Measurements from ENCODE around the gene CD160.
"Not testable (repeated sequence)": the region's sequence is repeated elsewhere in the genome, so short reads cannot be mapped to it uniquely, and the experiment has no call there.

CD160 gene

DNA sequence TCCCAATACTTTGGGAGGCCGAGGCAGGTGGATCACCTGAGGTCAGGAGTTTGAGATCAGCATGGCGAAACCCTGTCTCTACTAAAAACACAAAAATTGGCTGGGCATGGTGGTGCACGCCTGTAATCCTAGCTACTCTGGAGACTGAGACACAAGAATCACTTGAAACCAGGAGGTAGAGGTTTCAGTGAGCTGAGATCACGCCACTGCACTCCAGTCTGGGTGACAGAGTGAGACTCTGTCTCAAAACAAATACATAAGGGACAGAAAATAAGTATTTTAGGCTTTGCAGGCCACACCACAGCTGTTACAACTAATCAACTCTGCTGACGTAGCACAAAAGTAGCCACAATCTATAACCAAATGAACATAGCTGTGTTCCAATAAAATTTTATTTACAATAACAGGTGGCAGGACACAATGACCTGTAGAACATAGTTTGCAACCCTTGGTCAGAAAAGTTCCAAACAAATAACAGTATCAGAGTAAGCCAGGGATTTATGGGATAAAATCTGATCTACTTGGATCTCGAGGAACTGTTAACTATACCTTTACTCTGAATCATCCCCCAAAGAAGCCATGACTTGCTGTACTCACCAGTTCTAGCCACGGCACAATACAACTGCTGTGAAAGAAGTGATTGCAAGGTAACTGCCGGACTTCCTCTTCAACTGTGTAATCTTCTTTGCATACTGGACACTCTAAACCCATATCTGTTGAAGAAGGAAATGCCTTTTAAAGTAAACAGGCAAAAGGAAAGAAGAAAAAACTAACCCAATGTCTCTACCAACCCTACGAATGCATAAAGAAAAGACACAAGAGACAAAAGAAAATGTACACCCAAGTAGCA, 28.3 kb downstream of the CD160 start:
- Histone ChIP-seq H3K27ac (no peak overlapping the region), H3K4me3 (no peak overlapping the region)
- no peak for DNase-seq (ENCODE audit: low spot score)
- TF ChIP-seq, protein P1, sequence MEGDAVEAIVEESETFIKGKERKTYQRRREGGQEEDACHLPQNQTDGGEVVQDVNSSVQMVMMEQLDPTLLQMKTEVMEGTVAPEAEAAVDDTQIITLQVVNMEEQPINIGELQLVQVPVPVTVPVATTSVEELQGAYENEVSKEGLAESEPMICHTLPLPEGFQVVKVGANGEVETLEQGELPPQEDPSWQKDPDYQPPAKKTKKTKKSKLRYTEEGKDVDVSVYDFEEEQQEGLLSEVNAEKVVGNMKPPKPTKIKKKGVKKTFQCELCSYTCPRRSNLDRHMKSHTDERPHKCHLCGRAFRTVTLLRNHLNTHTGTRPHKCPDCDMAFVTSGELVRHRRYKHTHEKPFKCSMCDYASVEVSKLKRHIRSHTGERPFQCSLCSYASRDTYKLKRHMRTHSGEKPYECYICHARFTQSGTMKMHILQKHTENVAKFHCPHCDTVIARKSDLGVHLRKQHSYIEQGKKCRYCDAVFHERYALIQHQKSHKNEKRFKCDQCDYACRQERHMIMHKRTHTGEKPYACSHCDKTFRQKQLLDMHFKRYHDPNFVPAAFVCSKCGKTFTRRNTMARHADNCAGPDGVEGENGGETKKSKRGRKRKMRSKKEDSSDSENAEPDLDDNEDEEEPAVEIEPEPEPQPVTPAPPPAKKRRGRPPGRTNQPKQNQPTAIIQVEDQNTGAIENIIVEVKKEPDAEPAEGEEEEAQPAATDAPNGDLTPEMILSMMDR (IDR thresholded peaks at IDR 0.05) = no peak

DNA sequence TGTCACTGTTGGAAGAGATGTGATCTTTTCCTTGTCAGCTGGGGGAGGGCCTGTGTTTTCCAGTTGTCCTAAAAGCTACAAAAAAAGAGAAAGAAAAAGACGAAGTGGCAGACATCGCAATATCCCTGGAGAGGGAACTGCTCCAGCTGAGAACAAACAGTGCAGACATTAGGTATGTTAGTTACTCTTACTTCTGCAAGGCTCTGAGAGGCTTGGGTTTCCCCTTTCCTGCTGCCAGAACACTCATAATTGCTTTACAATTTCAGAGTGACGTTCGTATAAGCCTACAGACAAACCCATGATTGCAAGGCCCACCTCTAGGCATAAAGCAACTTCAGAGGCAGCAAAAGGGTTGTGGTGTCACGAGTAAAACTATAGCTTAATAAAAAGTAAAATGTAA, 31.1 kb downstream of the CD160 start:
- H3K27ac ChIP-seq = no peak overlapping the region
- H3K4me3 ChIP-seq = no peak overlapping the region
- DNase-seq (ENCODE audit: low spot score) = no peak
- TF ChIP-seq, protein P1 (IDR thresholded peaks at IDR 0.05) = no peak

DNA sequence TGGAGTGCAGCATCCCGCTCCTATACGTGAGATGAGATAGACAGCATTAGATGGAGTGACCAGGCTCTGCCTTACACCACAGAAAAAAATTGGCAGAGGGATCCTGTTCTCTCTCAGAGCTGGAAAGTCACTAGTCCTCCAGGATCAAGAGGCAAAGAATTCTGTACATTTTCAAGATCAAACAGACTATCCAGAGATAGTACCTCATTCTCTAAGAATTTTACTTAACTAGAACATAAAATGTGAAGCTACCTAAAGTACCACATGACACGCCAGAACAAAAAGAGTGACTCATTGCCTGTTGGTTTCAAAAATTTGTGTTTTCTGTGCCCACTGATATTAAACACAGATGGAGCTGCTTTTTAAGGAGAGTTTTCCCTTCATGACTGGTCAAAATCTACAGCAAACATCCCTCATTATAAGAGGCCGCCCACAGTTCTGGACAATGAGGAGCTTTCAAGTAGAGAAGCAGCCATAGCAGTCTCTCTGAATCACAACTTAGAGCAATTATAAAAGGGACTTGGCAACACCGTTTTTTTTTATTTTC, 32.3 kb downstream of the CD160 start:
- TF ChIP-seq, protein P1 (IDR thresholded peaks at IDR 0.05) = no peak
- peak overlapping the region in 1 of 2 donors; percentile 39 for H3K27ac ChIP-seq
- H3K4me3 ChIP-seq = no peak overlapping the region
- no peak for DNase-seq (ENCODE audit: low spot score)

DNA sequence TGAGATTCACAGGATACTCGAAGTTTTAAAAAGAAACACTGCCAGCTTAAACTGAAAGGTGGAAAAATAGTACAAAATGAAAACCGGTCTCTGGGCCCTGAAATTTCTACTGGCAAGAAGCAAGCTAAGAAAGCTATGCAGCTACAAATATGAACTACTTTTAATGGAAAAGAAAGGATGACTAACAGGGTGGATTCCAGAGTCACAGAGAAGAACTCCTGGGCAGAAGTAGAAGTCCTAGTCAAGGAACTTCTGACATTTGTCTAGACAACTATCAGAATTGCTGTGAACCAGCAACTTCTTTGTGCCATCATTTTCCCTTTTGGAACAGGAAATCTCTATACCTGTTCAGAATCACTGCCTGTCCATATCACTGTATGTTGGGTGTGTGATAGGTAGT, 38.1 kb downstream of the CD160 start:
- no peak for DNase-seq (ENCODE audit: low spot score)
- Histone ChIP-seq H3K27ac (no peak overlapping the region), H3K4me3 (no peak overlapping the region)
- TF ChIP-seq, protein P1 (IDR thresholded peaks at IDR 0.05) = no peak

DNA sequence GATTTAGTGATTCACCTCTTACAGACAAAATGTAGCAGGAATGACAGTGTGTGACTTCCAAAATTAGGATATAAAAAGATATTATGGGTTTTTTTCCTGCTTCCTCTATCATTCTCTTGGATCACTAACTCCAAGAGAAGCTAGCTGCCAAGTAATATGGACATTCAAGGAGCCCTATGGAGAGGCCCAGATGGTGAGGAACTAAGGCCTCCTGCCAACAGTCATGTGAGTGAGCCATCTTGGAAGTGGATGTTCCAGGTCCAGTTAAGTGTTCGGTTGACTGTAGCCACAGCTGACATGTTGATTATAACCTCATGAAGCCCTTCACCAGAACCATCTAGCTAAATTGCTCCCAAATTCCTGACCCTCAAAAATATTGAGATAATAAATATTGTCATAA, 38.8 kb downstream of the CD160 start:
- TF ChIP-seq, protein P1 (IDR thresholded peaks at IDR 0.05) = no peak
- Histone ChIP-seq H3K27ac (no peak overlapping the region), H3K4me3 (no peak overlapping the region)
- no peak for DNase-seq (ENCODE audit: low spot score)

DNA sequence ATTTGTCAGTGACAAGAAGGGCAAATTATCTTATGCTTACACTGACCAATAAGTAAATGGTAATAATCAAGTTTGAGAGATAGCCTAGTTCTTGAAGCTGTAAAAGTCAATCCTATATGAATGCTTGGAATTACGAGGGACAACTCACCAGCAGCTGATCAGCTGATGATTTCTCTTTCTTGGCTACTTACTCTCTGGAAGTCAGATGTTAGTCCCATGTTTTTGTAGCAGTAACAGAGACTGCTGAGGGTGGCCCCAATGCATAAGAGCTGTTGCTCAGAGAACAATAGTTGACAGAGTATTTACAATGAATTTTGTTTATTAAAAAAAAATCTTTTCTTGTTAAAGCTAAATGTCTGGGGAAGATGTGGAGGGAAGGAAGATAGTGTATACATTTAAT, 39.3 kb downstream of the CD160 start:
- Histone ChIP-seq H3K27ac (no peak overlapping the region), H3K4me3 (no peak overlapping the region)
- TF ChIP-seq, protein P1 (IDR thresholded peaks at IDR 0.05) = no peak
- DNase-seq (ENCODE audit: low spot score) = no peak

DNA sequence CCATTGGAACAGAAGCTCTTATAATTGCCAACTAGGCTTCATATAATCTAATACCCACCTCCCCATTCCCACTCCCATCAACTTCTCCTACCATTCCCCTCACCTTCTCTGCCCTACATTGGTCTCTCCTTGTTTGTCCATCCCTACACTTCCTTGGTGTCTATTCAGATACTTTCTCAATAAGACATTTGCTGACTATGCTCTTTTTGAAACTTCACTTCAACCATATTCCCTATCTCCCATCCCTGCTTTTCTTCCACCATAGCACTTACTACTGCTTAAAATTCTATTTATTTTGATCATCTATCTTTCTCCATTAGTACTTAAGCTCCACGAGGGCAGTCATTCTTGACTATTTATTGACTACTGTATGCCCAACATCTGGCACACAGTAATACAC, 40.4 kb downstream of the CD160 start:
- H3K4me3 ChIP-seq = no peak overlapping the region
- no peak for DNase-seq (ENCODE audit: low spot score)
- TF ChIP-seq, protein P1 (IDR thresholded peaks at IDR 0.05) = no peak
- H3K27ac ChIP-seq = no peak overlapping the region

DNA sequence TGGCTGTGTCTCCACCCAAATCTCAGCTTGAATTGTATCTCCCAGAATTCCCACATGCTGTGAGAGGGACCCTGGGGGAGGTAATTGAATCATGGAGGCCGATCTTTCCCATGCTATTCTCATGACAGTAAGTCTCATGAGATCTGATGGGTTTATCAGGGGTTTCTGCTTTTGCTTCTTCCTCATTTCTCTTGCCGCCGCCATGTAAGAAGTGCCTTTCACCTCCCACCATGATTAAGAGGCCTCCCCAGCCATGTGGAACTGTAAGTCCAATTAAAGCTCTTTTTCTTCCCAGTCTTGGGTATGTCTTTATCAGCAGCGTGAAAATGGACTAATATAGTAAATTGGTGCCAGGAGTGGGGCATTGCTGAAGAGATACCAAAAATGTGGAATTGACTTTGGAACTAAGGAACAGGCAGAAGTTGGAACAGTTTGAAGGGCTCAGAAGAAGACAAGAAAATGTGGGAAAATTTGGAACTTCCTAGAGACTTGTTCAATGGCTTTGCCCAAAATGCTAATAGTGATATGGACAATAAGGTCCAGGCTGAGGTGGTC, 41.2 kb downstream of the CD160 start:
- not testable (repeated sequence) for H3K4me3 ChIP-seq; H3K27ac ChIP-seq; DNase-seq (ENCODE audit: low spot score)

DNA sequence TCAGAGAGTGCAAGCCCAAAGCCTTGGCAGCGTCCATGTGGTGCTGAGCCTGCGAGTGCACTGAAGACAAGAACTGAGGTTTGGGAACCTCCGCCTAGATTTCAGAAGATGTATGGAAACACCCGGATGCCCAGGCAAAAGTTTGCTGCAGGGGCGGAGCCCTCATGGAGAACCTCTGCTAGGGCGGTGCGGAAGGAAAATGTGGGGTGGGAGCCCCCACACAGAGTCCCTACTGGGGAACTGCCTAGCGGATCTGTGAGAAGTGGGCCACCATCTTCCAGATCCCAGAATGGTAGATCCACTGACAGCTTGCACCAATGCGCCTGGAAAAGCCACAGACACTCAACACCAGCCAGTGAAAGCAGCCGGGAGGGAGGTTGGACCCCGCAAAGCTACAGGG, 42.2 kb downstream of the CD160 start:
- DNase-seq (ENCODE audit: low spot score); H3K27ac ChIP-seq; H3K4me3 ChIP-seq: not testable (repeated sequence)

DNA sequence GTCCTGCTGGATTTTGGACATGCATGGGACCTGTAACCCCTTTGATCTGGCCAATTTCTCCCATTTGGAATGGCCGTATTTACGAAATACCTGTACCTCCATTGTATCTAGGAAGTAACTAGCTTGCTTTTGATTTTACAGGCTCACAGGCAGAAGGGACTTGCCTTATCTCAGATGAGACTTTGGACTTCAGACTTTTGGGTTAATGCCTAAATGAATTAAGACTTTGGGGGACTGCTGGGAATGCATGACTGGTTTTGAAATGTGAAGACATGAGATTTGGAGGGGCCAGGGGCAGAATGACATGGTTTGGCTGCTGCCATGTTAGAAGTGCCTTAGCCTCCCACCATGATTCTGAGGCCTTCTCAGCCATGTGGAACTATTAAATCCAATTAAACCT, 42.7 kb downstream of the CD160 start:
- not testable (repeated sequence) for H3K4me3 ChIP-seq; H3K27ac ChIP-seq; DNase-seq (ENCODE audit: low spot score)

All from coronary artery (tissue), 2 donors.